NB4 (cell line): ENCODE measurements around the gene UFSP2.

Experiments used
- POLR2A ChIP-seq: IDR thresholded peaks from 2 replicates; pipeline ENCODE4 v1.6.1; 2011; ENCODE audit warnings: mild to moderate bottlenecking; ENCODE audit not compliant: insufficient read length; ENCODE audit errors: extremely low read depth
- TF ChIP-seq, protein P1 (sequence below): IDR thresholded peaks from one replicate; pipeline ENCODE4 v1.5.1; 2012; ENCODE audit warnings: low read depth, low read length

DNA sequence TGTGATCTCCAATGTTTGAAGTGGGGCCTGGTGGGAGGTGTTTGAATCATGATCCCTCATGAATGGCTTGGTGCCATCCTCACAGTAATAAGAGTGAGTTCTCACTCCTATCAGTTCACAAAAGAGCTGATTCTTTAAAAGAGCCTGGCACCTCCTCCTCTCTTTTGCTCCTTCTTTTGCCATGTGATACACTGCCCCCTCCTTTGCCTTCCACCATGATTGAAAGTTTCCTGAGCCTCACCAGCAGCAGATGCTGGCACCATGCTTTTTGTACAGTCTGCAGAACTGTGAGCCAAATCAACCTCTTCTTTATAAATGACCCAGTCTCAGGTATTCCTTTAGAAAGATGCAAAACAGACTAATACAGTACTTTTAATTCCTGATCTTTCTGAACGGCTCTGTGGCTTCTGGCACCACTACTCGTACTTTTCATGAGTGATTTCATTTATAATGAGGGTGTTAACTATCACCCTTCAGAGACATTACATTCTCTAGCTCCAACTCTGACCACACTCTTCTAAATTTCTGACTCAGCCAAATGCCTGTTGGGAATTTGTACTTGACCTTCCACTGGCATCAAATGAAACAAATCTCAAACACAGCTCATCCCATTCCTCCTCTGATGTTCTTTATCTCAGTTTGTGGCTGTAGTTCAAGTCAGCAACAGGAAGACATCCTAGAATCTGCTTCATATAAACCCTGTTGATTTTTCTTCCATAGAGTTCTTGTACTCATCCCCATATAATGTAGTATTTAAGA is 4.2 kb downstream of the UFSP2 start:
- TF ChIP-seq, protein P1, sequence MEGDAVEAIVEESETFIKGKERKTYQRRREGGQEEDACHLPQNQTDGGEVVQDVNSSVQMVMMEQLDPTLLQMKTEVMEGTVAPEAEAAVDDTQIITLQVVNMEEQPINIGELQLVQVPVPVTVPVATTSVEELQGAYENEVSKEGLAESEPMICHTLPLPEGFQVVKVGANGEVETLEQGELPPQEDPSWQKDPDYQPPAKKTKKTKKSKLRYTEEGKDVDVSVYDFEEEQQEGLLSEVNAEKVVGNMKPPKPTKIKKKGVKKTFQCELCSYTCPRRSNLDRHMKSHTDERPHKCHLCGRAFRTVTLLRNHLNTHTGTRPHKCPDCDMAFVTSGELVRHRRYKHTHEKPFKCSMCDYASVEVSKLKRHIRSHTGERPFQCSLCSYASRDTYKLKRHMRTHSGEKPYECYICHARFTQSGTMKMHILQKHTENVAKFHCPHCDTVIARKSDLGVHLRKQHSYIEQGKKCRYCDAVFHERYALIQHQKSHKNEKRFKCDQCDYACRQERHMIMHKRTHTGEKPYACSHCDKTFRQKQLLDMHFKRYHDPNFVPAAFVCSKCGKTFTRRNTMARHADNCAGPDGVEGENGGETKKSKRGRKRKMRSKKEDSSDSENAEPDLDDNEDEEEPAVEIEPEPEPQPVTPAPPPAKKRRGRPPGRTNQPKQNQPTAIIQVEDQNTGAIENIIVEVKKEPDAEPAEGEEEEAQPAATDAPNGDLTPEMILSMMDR: no peak
- TF ChIP-seq POLR2A: no peak
